PFSK-1 (cell line): ENCODE measurements around the gene GRIN2A.

Experiments
- POLR2AphosphoS5 ChIP-seq: IDR thresholded peaks from 2 replicates; pipeline ENCODE4 v1.6.1; 2012; ENCODE audit warnings: low read depth, mild to moderate bottlenecking, control low read depth, low read length, moderate library complexity
- REST ChIP-seq, 2 experiments: IDR thresholded peaks; 2 replicates each; pipeline versions ENCODE4 v1.6.1 to v1.8.0; 2011 to 2012; ENCODE audit warnings: low read depth in 2 of 2, low read length in 2 of 2, control low read depth in 1 of 2, inconsistent platforms in 1 of 2, mild to moderate bottlenecking in 1 of 2, moderate library complexity in 1 of 2; ENCODE audit not compliant: insufficient read depth in 1 of 2
- SIN3A ChIP-seq: IDR thresholded peaks from 2 replicates; pipeline ENCODE4 v1.6.1; 2012; ENCODE audit warnings: mild to moderate bottlenecking, low read length, moderate library complexity, borderline replicate concordance; ENCODE audit not compliant: insufficient read depth
- TAF1 ChIP-seq: IDR thresholded peaks from 2 replicates; pipeline ENCODE4 v1.6.1; 2012; ENCODE audit warnings: low read length, control low read depth, borderline replicate concordance; ENCODE audit not compliant: insufficient read depth

GRCh38 chr16:10225653-10226052 is 43.4 kb upstream of the GRIN2A start:
- no peak for TF ChIP-seq SIN3A
- no peak for TF ChIP-seq REST (IDR thresholded peaks at IDR 0.05; ENCODE audit: insufficient read depth in 1 of 2, low read depth in 2 of 2, low read length in 2 of 2)
- no peak for TF ChIP-seq TAF1
- no peak for TF ChIP-seq POLR2AphosphoS5
